Astrocyte (in vitro differentiated cells and primary cell): ENCODE measurements around the gene MRGPRE.

Experiments
- EZH2 ChIP-seq: IDR thresholded peaks from 2 replicates; pipeline ENCODE4 v1.6.1; 2012; ENCODE audit warnings: mild to moderate bottlenecking, low read length, inconsistent platforms; ENCODE audit not compliant: insufficient read depth
- TF ChIP-seq, protein P1 (sequence below): IDR thresholded peaks from 2 replicates; pipeline ENCODE4 v1.5.1; 2011; ENCODE audit warnings: low read depth, mild to moderate bottlenecking, inconsistent platforms, low read length, moderate library complexity; ENCODE audit not compliant: insufficient read depth

DNA sequence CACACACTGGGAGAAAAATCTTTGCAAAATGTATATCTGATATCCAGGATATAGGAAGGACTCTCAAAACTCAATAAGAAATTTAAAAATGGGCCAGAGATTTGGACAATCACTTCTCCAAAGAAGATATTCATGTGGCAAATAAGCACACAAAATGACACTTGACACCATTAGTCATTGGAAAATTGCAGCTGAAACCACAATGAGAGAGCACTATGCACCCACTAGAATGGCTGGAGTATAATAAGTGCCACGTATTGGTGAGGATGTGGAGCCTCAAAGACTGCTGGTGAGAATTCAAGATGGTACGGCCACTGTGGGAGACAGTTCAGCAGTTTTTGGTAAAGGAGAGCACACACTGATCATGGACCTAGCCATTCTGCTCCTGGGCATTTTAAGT is 54.3 kb downstream of the MRGPRE start:
- TF ChIP-seq, protein P1, sequence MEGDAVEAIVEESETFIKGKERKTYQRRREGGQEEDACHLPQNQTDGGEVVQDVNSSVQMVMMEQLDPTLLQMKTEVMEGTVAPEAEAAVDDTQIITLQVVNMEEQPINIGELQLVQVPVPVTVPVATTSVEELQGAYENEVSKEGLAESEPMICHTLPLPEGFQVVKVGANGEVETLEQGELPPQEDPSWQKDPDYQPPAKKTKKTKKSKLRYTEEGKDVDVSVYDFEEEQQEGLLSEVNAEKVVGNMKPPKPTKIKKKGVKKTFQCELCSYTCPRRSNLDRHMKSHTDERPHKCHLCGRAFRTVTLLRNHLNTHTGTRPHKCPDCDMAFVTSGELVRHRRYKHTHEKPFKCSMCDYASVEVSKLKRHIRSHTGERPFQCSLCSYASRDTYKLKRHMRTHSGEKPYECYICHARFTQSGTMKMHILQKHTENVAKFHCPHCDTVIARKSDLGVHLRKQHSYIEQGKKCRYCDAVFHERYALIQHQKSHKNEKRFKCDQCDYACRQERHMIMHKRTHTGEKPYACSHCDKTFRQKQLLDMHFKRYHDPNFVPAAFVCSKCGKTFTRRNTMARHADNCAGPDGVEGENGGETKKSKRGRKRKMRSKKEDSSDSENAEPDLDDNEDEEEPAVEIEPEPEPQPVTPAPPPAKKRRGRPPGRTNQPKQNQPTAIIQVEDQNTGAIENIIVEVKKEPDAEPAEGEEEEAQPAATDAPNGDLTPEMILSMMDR = no peak
- TF ChIP-seq EZH2 = no peak
